CD4-positive, alpha-beta T cell treated with Interleukin-21 for 1 hour (primary cell): Measurements from ENCODE around the gene RALBP1.

Experiments
- DNase-seq: peaks from one replicate; pipeline ENCODE4 v3.0.0-alpha.2; 2020

RALBP1 gene

DNA sequence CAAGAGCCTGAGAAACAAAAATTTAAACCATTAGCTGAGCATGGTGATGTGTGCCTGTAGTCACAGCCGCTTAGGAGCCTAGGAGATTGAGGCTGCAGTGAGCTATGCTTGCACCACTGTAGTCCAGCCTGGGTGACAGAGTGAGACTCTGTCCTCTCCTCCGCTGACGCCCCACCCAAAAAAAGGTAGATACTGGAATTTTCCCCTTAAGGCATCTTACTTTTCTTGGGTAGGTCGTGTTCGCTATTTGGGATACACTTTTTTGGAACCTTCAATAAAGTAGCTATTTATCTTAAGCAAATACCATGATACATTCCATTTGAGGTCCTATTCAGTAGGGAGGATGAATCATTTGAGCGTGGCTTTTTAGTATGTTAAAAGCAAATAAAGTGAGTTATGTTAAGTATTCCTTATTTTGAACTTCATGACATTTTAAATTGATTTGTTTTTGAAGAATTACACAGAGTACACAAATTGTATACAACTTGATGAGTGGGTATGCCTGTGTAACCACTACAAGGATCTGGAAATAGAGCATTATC is 38.7 kb downstream of the RALBP1 start:
- DNase-seq = no peak

DNA sequence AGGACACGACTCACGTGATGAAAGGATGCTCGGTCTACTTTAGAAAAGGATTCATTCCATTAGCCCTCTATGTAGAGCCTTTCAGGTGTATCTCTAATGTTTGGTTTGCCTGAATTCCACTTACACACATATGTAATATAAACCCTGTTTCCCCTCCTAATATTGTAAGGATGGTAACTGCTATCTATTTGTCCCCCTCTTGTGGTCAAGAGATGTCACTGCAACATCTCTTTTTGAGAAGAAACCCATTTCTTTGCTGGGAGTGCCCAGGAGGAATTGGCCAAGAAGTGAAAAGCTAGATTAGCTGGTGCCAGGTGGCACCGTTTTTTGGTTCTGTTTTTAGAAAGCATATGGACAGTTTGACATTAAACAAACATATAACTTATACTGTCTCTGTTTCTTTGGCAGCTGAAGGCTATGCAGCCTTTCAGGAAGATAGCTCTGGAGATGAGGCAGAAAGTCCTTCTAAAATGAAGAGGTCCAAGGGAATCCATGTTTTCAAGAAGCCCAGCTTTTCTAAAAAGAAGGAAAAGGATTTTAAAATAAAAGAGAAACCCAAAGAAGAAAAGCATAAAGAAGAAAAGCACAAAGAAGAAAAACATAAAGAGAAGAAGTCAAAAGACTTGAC is 41.2 kb downstream of the RALBP1 start:
- peak; percentile 57 for DNase-seq

DNA sequence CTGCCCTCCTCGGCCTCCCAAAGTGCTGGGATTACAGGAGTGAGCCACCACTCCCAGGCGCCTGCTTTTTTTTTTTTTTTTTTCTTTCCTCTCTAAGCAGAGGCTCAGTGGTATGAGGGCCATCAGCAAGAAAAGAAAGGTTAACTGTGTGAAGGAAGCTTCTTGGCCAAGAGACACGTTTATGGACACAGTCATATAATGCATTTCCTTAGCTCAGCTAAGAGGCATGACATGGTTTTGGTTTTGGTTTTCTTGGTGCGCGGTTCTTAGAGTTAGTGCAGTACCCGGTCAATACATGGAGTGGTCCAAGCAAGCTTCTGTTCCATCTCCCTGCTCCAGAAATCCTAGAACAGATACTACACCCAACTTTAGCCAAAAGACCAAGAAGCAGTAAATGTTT is 42.6 kb downstream of the RALBP1 start:
- DNase-seq = no peak

DNA sequence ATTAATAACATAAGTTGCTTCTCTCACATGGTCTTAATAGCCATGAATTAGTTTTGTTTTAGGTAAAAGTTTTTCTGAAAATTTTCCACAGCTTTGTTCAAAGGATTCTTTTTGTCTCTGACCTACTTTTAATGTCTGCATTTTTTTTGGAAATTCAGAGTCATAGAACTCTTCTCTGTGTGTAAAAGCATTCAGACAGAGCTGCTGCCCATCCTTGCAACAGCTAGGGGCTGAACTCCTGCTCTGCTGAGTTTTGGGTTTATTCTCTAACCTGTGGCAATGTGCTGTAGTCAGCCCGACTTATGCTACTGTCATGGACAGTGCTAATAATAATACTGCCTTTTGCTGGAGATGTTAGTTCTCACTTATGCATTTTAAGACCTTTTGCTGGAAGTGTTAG is 44.1 kb downstream of the RALBP1 start:
- no peak for DNase-seq

DNA sequence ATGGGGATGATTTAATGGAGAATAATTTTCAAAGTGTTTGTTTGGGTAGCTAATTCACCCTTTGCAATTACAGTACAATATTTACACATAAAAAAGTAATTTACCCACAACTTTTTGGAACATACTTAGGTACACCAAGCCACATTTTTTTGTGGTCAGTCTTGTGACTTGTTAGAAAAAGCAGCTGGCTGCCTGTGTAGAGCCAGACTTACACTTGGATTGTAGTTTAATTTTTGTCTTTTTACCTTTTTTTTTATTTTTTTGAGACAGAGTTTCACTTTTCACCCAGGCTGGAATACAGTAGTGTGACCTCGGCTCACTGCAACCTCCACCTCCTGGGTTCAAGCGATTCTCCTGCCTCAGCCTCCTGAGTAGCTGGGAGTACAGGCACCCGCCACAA is 45.4 kb downstream of the RALBP1 start:
- no peak for DNase-seq

DNA sequence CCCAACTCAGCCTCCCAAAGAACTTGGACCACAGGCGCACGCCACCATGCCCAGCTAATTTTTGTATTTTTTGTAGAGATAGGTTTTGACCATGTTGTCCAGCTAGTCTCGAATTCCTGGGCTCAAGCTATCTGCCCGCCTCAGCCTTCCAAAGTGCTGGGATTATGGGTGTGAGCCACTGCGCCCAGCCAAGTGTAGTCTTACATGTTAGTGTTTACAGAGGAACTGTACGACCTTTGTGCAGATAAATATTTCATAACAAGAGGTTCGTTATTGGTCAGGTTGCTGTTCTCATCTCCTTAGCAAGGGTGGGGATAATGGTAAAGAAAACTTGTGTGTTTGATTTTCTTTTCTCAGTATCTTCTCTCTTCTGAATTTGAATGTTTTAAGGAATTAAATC is 46.5 kb downstream of the RALBP1 start:
- no peak for DNase-seq

DNA sequence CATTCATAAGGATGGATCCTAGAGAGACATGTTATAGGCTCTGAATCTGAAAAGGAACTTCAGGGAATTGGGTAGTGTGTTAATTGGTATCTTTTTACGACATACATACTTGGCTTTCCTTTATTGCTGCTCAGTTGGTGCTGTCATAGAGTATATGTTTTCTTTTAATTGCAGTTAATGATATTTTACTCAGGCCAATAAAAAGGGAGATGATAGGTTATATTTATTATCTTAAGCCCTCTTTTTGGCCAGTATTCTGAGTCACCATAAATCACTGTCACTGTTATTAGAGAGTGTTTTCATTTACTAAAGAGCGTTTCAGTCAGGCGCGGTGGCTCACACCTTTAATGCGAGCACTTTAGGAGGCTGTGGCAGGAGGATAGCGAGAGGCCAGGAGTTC is 47.6 kb downstream of the RALBP1 start:
- no peak for DNase-seq

DNA sequence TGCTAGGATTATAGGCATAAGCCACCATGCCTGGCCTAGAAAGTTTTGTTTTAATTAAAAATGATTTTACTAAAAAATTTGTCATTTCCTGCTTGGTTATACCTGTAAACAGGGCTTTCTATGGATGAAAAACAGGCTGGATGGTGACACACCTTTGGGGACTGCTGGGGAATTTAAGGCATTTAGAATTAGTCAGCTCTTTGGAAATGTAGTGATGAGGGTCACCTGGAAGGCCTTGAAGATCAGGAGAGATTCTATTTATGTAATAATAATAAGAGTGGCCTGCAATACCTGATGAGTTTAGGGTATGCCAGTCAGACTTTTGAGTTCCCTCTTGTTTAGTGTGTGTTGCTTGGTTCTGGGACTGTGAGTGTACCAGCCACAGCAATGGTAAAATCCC is 51.1 kb downstream of the RALBP1 start:
- no peak for DNase-seq

DNA sequence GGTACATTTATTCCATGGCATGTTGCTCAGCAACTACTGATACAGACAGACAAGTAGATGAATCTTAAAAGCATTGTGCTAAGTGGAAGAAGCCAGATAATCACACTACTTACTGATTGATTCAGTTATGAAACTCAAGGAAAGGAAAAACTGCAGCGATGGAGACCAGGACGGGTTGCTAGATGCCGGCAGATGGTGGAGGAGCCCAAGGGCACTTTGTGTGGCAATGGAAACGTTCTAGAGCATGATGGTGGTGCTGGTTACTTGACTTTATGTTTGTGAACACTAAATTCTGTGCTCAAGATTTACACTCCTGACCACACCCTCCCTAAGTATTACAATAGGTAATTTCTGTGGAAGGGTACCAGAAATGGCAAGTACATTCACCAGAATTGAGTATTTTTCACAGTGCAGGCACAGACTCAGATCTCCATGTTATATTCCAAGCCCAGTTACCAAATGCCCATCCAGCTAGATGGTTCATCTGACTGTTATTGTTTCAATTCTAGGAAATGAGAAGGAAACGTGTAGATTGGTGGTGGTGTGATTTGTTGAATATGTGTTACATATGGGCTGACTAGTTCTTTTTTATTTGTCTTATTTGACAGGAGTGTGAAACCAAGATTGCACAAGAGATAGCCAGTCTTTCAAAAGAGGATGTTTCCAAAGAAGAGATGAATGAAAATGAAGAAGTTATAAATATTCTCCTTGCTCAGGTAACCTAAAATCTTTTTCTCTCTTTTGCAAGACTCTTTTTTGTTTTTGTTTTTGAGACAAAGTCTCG is 55.1 kb downstream of the RALBP1 start:
- no peak for DNase-seq

DNA sequence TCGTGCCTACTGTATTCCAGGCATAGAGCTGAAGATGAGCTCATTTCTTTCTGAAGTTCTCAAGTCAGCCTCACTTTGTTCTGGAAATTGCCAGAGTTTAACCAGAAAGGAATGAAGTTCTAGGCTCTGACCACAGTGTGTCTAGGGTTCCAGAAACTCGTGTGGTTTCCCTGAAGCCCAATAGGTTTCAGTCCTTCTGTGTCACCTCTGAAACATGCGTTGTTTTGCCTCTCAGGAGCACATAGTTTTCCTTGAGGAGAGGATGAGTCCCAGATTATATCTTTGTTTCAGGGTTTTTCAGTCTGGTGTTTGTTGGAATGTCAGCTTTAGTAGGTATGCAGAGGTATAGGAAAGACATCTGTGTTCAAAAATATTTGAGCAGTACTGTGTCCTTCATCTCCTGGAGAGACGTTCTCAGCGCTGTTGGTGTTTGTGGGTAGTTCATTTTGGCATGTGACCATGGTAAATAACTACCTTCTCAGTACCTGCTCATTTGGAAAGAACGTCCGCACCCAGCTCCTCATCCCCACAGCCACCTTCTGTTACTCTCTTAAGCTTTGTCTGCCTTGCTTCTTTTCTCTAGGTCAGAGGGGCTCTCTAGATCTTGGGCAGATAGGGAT is 56.6 kb downstream of the RALBP1 start:
- DNase-seq = no peak

DNA sequence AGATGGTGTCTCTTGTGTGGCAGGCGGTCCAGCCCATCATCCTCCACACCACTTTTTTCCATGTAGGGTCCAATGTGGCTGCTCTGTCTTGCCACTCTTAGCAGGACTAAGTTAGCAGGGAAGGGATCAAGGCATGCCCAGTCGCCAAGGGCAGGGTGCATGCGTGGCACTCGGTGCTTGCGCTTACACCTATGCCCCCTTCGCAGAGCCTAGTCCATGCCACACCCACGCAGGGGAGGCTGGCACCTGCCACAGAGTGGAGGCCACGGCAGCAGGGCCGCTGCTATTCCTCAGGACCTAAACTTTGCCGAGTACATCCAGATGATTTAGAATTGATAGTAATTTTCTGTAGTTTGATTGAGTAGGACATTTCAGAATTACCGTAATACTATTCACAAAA is 59.5 kb downstream of the RALBP1 start:
- no peak for DNase-seq

DNA sequence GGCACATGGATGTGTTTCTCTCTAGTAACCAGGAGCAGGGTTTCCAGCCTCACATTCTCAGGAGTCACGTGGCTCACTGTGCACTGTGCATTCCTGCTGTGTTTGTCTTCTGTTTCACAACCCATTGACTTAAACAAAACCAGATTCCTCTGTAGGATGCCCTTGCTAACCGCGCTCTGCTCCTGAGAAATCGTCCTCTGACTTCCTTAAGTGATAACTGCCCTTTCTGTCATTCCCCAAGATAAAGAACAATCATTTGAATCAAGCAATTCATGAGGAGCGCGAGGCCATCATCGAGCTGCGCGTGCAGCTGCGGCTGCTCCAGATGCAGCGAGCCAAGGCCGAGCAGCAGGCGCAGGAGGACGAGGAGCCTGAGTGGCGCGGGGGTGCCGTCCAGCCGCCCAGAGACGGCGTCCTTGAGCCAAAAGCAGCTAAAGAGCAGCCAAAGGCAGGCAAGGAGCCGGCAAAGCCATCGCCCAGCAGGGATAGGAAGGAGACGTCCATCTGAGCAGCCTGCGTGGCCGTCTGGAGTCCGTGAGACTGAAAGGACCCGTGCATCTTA is 60.2 kb downstream of the RALBP1 start:
- DNase-seq = no peak

DNA sequence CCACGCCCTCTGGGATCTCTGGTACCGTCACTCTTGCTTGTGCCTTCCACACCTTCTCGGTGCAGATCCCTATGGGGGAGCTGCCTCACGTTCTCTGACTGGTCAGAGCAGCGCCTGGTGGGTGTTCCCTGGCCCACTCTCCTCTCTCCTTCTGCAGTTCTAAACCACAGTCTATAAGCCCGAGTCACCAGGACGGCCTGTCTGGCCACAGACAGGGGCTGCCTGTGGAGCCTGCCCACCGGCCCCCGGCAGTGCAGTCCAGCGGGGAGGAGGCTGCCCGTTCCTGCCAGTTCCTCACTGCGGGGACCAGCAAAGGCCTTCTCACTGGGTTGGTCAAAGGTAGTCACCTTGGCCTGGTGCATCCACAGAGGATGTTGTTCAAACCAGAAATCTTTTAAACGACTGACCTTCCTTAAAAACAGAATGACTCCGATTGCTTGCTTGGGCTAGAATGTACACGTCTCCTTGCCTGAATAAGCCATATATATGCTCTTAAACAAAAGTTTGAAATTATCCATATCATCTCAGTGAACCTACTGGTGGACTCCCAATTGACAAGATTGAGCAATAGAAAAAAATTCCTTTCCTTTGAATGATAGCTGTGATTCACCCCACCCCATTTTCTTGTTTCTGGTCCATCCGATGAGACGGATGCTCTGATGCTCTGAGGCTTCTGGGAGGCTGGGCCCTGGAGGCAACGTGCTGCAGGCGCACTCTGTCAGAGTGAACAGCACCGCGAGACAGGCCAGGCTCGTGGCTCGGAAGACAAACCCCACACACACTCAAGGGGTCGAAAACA is 61.2 kb downstream of the RALBP1 start:
- DNase-seq = no peak

DNA sequence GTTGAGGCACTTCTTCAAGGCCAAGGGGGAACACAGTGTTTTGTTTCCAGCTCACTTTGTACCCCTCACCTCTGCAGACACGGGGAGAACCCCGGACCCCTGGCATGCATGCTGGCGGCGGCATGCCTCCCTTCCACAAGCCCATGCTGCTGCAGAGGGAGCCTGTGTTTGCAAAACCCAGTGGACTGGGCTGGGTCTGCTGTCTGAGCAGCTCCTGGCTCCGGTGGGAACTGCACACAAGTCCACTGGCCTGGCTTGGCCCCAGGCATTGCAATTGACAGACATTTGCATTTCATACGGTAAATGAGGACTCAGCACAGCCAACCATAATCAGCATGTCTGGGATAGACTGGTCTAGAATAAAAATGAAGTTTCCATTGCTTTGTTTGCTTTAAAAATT is 62.4 kb downstream of the RALBP1 start:
- no peak for DNase-seq

DNA sequence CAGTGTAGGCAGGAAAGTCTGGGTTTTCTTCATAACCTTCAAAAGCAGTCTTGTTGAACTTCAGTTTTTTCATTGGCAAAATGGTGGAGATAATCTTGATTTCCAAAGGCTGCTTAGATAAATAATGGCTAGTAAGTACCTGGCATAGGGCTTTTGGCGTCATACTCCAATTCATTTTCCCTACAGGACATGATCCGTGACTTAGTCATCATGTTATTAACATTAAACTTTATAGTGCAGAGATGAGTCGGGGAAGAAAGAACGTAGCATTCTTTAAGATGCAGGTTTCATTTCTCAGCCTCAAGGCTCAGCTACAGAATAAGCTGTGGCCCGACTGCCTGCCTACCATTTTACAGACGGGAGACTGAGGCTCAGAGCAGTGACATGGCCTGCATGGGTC is 64.0 kb downstream of the RALBP1 start:
- DNase-seq = no peak

DNA sequence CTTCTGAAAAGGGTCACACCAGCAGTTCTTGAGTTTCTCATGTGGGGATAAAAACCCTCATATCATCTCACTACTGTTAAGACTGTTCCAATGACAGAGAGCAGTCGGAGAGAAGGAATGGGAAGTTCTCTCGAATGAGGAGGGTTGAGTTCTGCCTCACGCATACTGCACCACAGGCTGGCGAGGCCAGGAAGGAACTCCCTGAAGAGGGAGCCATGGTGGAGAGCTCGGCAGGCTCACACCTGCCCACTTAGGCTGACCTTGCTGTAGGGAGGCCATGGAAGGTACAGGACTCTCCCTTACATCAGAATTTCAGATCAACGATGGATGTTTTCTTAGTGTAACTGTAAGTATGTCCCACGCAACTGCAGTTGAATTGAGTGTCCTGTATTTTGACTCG is 64.6 kb downstream of the RALBP1 start:
- DNase-seq = no peak

DNA sequence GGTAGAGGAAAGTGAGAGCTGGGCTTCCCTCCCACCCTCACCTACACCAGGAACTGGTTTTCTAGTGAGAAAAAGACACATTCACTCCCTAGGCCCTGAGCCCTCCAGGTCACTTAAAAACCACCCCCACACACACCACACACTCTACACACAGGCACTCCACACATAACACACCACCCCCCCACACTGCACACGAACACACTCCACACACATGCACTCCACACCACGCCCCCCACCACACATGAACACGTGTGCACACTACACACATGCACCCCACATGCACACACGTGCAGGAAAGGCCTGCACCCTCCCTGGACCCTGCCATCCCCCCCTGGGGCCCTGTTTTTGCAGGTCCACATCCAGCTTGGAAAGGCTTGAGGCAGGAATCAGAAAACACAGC is 67.6 kb downstream of the RALBP1 start:
- no peak for DNase-seq

DNA sequence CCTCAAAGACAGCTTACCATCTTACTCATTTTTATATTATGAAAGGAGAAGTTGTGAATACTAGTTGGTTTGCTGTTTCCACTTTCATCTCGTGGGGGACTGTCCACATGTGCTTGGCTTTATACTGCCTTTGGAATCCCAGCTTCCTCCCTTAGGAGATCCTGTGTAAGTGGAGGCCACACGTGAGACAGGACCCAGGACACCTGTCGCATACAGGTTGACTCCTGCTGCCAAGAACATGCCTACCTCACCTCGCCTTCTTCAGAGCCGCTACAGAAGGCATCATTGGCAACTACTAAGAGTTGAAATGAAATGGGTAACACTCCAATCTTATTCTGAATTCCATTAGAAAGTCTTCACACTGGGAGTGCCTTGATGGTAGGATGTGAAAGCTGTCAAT is 69.7 kb downstream of the RALBP1 start:
- no peak for DNase-seq

DNA sequence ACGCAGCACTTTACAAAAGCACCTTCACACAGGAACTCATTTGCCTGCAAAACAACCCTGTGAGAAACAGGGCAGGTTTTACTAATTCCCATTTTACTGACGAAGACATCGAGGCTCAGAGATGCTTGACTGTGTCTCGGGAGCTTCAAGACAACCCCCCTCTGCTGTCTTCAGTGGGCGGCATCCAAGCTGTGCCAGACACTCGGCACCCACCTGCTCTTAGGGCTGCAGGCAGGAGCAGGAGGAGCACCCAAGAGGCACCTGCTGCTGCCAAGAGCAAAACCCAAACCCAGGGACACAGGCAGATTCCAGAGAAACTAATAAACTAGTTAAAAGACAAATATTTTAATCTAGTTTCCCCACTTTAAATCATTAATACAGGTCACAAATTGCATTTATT is 71.2 kb downstream of the RALBP1 start:
- DNase-seq = no peak

DNA sequence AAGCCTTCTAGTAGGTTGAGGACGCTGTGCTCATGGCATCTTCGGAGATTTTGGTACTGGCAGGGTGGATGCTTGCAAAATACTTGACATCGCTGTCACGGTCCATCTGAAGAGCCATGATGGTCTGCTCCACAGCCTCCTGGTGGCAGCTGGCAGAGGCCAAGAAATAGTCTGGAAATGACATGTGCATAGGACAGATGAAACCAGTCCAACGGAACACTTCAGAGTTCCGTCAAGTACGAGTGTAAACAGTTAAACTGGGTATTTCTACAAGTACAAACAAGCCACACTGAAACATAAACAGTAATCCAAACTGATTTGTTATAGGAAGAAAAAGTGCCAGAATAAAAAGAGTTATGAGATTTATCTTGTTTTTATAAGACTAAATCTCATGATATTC is 72.5 kb downstream of the RALBP1 start:
- no peak for DNase-seq

DNA sequence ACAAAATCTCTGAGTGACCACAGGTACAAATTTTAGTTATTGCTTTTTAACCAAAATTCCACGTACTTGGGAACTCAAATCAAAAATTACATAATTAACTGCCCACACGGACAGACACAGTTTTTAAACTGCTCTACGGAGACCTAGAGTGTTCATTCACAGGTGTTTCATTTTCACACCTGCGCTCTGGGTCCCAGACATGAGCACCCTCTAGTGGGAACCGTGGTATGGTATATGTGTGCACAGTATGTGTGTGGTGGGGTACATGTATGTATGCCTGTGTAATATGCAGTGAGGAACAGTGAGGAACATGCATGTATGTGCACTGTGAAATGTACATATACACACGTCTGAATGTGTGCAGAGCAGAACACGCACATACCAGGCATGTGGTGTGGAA is 74.1 kb downstream of the RALBP1 start:
- DNase-seq = no peak

DNA sequence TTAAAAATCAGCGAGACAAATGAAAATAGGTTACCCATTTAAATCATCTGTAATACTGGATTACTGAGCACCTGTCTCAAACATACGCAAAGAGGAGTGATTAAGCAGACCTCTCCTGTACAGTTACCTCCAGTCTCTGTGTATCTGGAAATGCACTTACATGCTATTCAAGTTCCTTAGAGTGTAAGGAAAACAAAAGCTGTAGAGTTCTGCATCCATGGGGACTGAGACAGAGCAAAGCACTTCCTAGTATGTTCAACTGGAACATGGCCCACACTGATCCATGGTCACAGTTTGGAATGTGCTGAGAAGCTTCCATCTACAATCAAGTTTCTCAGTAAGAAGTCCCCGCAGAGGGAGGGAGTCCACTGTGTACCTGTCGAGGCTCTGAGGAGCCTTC is 75.1 kb downstream of the RALBP1 start:
- no peak for DNase-seq

DNA sequence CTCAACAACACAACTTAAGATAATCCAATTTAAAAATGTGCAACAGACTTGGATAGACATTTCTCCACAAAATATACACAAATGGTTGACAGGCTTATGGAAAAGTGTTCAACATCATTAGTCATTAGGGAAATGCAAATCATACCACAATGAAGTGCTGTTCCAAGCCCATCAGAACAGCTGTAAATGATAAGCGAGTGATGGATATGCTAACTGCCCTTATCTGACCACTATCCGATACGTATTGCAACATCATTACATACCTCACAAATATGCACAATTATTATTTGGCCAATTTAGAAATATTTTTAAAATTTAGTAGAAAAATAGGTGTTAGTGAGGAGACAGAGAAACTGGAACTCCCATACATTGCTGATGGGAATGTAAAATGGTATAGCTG is 76.9 kb downstream of the RALBP1 start:
- DNase-seq = no peak
